A673 (cell line): ENCODE measurements around the gene KRT73. TPM values are rescaled to one million over a fixed set of nuclear protein-coding genes. Genes with fewer than 3 reads are reported as not detected.

ENCODE experiments used
- BruUV-seq: library from RNA; stranded (reverse); fragments of 400-500 nt; replicated peaks from 2 replicates; lab custom pipeline; 2021; lab: Mats Ljungman, UMichigan
- CTCF ChIA-PET: fragments of 300-600 bp; sonication (Branson Sonifier 250); formaldehyde crosslinking; loops from one replicate; lab custom pipeline; 2022; ENCODE audit warnings: antibody characterized with exemption; lab: Charles Lee
- POLR2A ChIA-PET: fragments of 300-600 bp; sonication (Branson Sonifier 250); formaldehyde crosslinking; loops from one replicate; lab custom pipeline; 2022; ENCODE audit warnings: antibody characterized with exemption; ENCODE audit not compliant: low non-redundant PET; lab: Charles Lee
- DNase-seq: peaks from one replicate; pipeline ENCODE4 v3.0.0-alpha.2; 2015; ENCODE audit warnings: low spot score
- H3K27ac ChIP-seq: fragments of 200-600 bp; sonication (generic); 2 replicates; pipeline ENCODE4 v1.5.1; 2016; ENCODE audit warnings: mixed run types, low read depth, mild to moderate bottlenecking, mixed read lengths, antibody characterized with exemption, low read length; ENCODE audit not compliant: poor library complexity, severe bottlenecking
- H3K27me3 ChIP-seq: fragments of 200-600 bp; sonication (generic); replicated peaks from 2 replicates; pipeline ENCODE4 v1.6.1; 2017; ENCODE audit warnings: mixed run types, low read depth, mild to moderate bottlenecking, mixed read lengths, antibody characterized with exemption, low read length; ENCODE audit not compliant: insufficient read depth, poor library complexity
- H3K36me3 ChIP-seq: fragments of 200-600 bp; sonication (generic); 2 replicates; pipeline ENCODE4 v1.6.1; 2016; ENCODE audit warnings: mixed run types, mild to moderate bottlenecking, mixed read lengths, antibody characterized with exemption, low read length; ENCODE audit not compliant: insufficient read depth, poor library complexity, severe bottlenecking
- H3K4me1 ChIP-seq: fragments of 200-600 bp; sonication (generic); 2 replicates; pipeline ENCODE4 v1.6.1; 2017; ENCODE audit warnings: mixed run types, mild to moderate bottlenecking, mixed read lengths, antibody characterized with exemption, low read length; ENCODE audit not compliant: insufficient read depth, poor library complexity, severe bottlenecking
- H3K4me3 ChIP-seq: fragments of 200-600 bp; sonication (generic); 2 replicates; pipeline ENCODE4 v1.5.1; 2016; ENCODE audit warnings: low read depth, mixed run types, mild to moderate bottlenecking, mixed read lengths, low read length; ENCODE audit not compliant: poor library complexity, severe bottlenecking
- H3K9me3 ChIP-seq: fragments of 200-600 bp; sonication (generic); 2 replicates; pipeline ENCODE4 v1.6.1; 2016; ENCODE audit warnings: mixed run types, low read depth, mild to moderate bottlenecking, mixed read lengths, antibody characterized with exemption, low read length; ENCODE audit not compliant: poor library complexity, severe bottlenecking
- EZH2 ChIP-seq: fragments of 200-600 bp; sonication (generic); IDR thresholded peaks from 2 replicates; pipeline ENCODE4 v1.6.1; 2017; ENCODE audit warnings: borderline replicate concordance, low read depth, mild to moderate bottlenecking, mixed read lengths, antibody characterized with exemption, low read length; ENCODE audit not compliant: poor library complexity, severe bottlenecking
- intact Hi-C: fragments of 100-400 bp; cut with micrococcal nuclease; formaldehyde crosslinking; loops from one replicate; pipeline ENCODE4 v1.10.0; 2022; ENCODE audit not compliant: unreplicated experiment
- total RNA-seq: library from RNA; stranded (reverse); gene quantifications from 2 replicates; pipeline ENCODE4 v1.2.3, GENCODE V29; 2021
- TF ChIP-seq, protein P1 (sequence below): fragments of 300-800, 200-600 bp; sonication (generic); conservative IDR thresholded peaks from 2 replicates; pipeline ENCODE4 v1.5.1; 2017; ENCODE audit warnings: low read depth, mild to moderate bottlenecking, antibody characterized with exemption, low read length, moderate library complexity, mixed read lengths

The KRT73 gene
- total RNA-seq, 1 experiment from 2014 or later, result not detected

DNA sequence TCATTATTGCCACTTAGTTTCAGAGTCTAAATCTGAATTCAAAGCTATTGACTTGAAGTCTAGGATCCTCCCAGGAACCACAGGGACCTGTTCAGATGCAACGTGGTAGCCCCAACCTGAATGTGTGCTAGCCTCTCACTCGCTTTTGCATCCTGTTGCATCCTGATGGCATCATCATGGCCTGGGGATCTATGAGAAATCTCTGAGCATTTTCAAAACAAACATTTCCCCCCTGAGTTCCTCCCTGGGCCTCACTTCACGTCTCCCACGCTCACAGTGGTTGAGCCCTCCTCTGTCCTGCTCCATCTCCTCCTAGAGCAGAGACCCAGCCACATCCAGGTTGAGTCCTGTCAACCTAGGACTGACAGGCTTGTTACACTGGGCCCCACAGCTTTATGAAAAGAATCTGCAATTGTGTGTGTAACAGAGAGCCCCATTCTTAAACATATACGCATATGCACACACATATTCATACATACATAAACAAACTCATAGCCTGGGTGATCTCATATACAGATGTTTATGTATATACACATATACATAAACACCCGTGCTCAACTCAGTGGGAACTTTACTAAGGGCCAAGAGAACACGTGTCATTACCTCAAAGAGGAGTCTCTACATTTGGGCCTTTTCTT lies 11.7 kb downstream of the KRT73 start:
- CTCF ChIA-PET, result no interaction called here
- H3K4me1 ChIP-seq, result peaks cover 6% of the 10 kb centered on the region
- no peak for TF ChIP-seq EZH2
- TF ChIP-seq, protein P1, sequence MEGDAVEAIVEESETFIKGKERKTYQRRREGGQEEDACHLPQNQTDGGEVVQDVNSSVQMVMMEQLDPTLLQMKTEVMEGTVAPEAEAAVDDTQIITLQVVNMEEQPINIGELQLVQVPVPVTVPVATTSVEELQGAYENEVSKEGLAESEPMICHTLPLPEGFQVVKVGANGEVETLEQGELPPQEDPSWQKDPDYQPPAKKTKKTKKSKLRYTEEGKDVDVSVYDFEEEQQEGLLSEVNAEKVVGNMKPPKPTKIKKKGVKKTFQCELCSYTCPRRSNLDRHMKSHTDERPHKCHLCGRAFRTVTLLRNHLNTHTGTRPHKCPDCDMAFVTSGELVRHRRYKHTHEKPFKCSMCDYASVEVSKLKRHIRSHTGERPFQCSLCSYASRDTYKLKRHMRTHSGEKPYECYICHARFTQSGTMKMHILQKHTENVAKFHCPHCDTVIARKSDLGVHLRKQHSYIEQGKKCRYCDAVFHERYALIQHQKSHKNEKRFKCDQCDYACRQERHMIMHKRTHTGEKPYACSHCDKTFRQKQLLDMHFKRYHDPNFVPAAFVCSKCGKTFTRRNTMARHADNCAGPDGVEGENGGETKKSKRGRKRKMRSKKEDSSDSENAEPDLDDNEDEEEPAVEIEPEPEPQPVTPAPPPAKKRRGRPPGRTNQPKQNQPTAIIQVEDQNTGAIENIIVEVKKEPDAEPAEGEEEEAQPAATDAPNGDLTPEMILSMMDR, result no peak

GRCh38 chr12:52606096-52606495 lies 12.3 kb downstream of the KRT73 start:
- Histone ChIP-seq H3K27ac (no peak overlapping the region), H3K27me3 (peaks cover 18% of the 10 kb centered on the region), H3K4me3 (no peak overlapping the region), H3K4me1 (peaks cover 6% of the 10 kb centered on the region), H3K9me3 (no peaks in the 10 kb centered on the region), H3K36me3 (no peaks in the 10 kb centered on the region)
- CTCF ChIA-PET, result no interaction called here
- no TSS peak for BruUV-seq
- POLR2A ChIA-PET, result no interaction called here
- no peak for DNase-seq
- no peak for TF ChIP-seq EZH2
- TF ChIP-seq, protein P1, result no peak
- intact Hi-C loops, result no loop called here

More for the DNA sequence above, 11.7 kb downstream of the KRT73 start:
- no TSS peak for BruUV-seq
- POLR2A ChIA-PET, result no interaction called here
- Histone ChIP-seq H3K4me3 (no peak overlapping the region), H3K9me3 (no peaks in the 10 kb centered on the region), H3K27me3 (peaks cover 12% of the 10 kb centered on the region), H3K36me3 (no peaks in the 10 kb centered on the region), H3K27ac (no peak overlapping the region)
- no peak for DNase-seq
- intact Hi-C loops, result no loop called here

DNA sequence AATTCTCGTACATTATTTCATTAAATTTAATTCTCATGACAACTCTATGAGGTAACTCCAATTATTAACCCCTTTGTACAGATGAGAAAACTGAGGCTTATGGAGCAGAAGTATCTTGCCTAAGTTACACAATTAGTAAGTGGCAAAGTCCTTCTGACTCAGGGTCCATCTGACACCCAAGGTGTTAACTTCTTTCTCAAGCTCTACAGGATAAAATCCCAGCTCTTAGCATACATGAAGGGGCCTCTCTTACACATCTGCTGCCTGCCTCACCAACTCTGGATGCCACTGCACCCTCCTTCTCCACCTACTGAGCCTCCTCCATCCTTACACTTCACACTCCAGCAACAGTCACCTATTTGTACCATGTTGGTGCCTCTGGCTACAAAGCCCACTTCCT lies 12.8 kb downstream of the KRT73 start:
- peaks cover 6% of the 10 kb centered on the region for H3K4me1 ChIP-seq

More for the DNA sequence above, 12.8 kb downstream of the KRT73 start:
- H3K36me3 ChIP-seq, result no peaks in the 10 kb centered on the region
- intact Hi-C loops, result no loop called here
- H3K27me3 ChIP-seq, result peaks cover 24% of the 10 kb centered on the region
- no peak for DNase-seq
- ChIA-PET CTCF (no interaction called here), POLR2A (no interaction called here)
- BruUV-seq, result no TSS peak
- no peaks in the 10 kb centered on the region for H3K9me3 ChIP-seq
- no peak overlapping the region for H3K4me3 ChIP-seq
- no peak for TF ChIP-seq EZH2
- TF ChIP-seq, protein P1, result no peak
- H3K27ac ChIP-seq, result no peak overlapping the region
